PFSK-1 (cell line): ENCODE results near the gene SLC66A2.

Source experiments
- FOXP2 ChIP-seq: optimal IDR thresholded peaks from 2 replicates; pipeline ENCODE3; 2011; ENCODE audit warnings: borderline replicate concordance, control low read depth, inconsistent platforms; ENCODE audit not compliant: insufficient read depth; ENCODE audit errors: extremely low read length, extremely low read depth
- POLR2AphosphoS5 ChIP-seq: IDR thresholded peaks from 2 replicates; pipeline ENCODE4 v1.6.1; 2012; ENCODE audit warnings: low read depth, mild to moderate bottlenecking, control low read depth, low read length, moderate library complexity
- REST ChIP-seq, 2 experiments: IDR thresholded peaks; 2 replicates each; pipeline versions ENCODE4 v1.6.1 to v1.8.0; 2011 to 2012; ENCODE audit warnings: low read depth in 2 of 2, low read length in 2 of 2, control low read depth in 1 of 2, inconsistent platforms in 1 of 2, mild to moderate bottlenecking in 1 of 2, moderate library complexity in 1 of 2; ENCODE audit not compliant: insufficient read depth in 1 of 2
- SIN3A ChIP-seq: IDR thresholded peaks from 2 replicates; pipeline ENCODE4 v1.6.1; 2012; ENCODE audit warnings: mild to moderate bottlenecking, low read length, moderate library complexity, borderline replicate concordance; ENCODE audit not compliant: insufficient read depth

- TF ChIP-seq SIN3A (no peak), POLR2AphosphoS5 (no peak), FOXP2 (no peak), REST (IDR thresholded peaks at IDR 0.05; ENCODE audit: insufficient read depth in 1 of 2, low read depth in 2 of 2, low read length in 2 of 2) (no peak)
These were observed 11.6 kb upstream of the SLC66A2 start for GRCh38 chr18:79962835-79963657.
